Esophagus squamous epithelium (tissue), 5 donors: ENCODE results near the gene KIF5B. TPM values are rescaled to one million over a fixed set of nuclear protein-coding genes. Genes with fewer than 3 reads are reported as not detected.
"Not testable (repeated sequence)": the region's sequence is repeated elsewhere in the genome, so short reads cannot be mapped to it uniquely, and the experiment has no call there.

Experiments used
- DNase-seq: peaks from one replicate; lab custom pipeline; 2025; lab: John Stamatoyannopoulos, UW
- H3K27ac ChIP-seq, 4 donors: fragments of 200-600 bp; sonication (generic); one replicate each; pipeline ENCODE4 v1.5.1; 2016 to 2019; ENCODE audit warnings: mild to moderate bottlenecking in 1 of 4
- H3K27me3 ChIP-seq, 4 donors: fragments of 200-600 bp; sonication (generic); 1 replicate in 3 of 4; 2 replicates in 1 of 4; pipeline versions ENCODE4 v1.5.1 to v1.6.0; 2017 to 2021; ENCODE audit warnings: antibody characterized with exemption in 1 of 4
- H3K36me3 ChIP-seq, 3 donors: fragments of 200-600 bp; sonication (generic); one replicate each; pipeline ENCODE4 v1.5.1; 2016 to 2019
- H3K4me1 ChIP-seq, 3 donors: fragments of 200-600 bp; sonication (generic); one replicate each; pipeline ENCODE4 v1.5.1; 2017 to 2019
- H3K4me3 ChIP-seq, 4 donors: fragments of 200-600 bp; sonication (generic); 1 replicate in 3 of 4; 2 replicates in 1 of 4; pipeline ENCODE4 v1.5.1; 2016 to 2019; ENCODE audit warnings: mild to moderate bottlenecking in 2 of 4, moderate library complexity in 1 of 4
- H3K9me3 ChIP-seq, 3 donors: fragments of 200-600 bp; sonication (generic); one replicate each; pipeline ENCODE4 v1.5.1; 2016 to 2019
- CTCF ChIP-seq, 6 experiments: fragments of 450-650 bp in 4 of 6; fragments of 200-600 bp in 2 of 6; sonication (generic) in 2 of 6; IDR thresholded peaks; one replicate each; pipeline ENCODE4 v1.5.1; 2016 to 2019; ENCODE audit warnings: antibody characterized with exemption in 6 of 6, mild to moderate bottlenecking in 4 of 6, moderate library complexity in 4 of 6
- POLR2A ChIP-seq, 4 donors: fragments of 450-650 bp; IDR thresholded peaks; one replicate each; pipeline ENCODE4 v1.6.1; 2017; ENCODE audit warnings: antibody characterized with exemption in 4 of 4, mild to moderate bottlenecking in 4 of 4, moderate library complexity in 3 of 4
- WGBS, 2 donors: methylation state at CpG; one replicate each; pipeline ENCODE4 v1.1.5; 2018; 5-methylcytosine and 5-hydroxymethylcytosine counted together
- intact Hi-C: fragments of 100-400 bp; cut with DNase I; formaldehyde crosslinking; loops from one replicate; pipeline ENCODE4 v1.15.0; 2022
- total RNA-seq, 4 donors: library from RNA; depleted of rRNA; stranded (reverse); fragments of >200 nt; gene quantifications; one replicate each; pipeline ENCODE4 v1.1.0, GENCODE V29; 2016
- donor health status: DM: yes; HTN: yes; CAD: no.

The KIF5B gene
- total RNA-seq, 4 donors from 2014 or later: 58.3 to 104 (median 95.1) TPM

- intact Hi-C loops: no loop called here
- DNase-seq: no peak
- Histone ChIP-seq H3K4me1 (peaks cover 6 to 72% (median 25%) of the 10 kb centered on the region in 3 donors), H3K4me3 (no peak overlapping the region), H3K27ac (no peak overlapping the region), H3K9me3 (no peaks in the 10 kb centered on the region), H3K36me3 (peaks cover 0 to 61% (median 15%) of the 10 kb centered on the region in 3 donors), H3K27me3 (no peaks in the 10 kb centered on the region)
- 90 to 95% methylated on average over 3 of the region's 3 CpGs for WGBS, 2 donors
- TF ChIP-seq CTCF (IDR thresholded peaks at IDR 0.05) (no peak), POLR2A (IDR thresholded peaks at IDR 0.05) (no peak)
These were observed 10.1 kb downstream of the KIF5B start for GRCh38 chr10:32046151-32046550.

DNA sequence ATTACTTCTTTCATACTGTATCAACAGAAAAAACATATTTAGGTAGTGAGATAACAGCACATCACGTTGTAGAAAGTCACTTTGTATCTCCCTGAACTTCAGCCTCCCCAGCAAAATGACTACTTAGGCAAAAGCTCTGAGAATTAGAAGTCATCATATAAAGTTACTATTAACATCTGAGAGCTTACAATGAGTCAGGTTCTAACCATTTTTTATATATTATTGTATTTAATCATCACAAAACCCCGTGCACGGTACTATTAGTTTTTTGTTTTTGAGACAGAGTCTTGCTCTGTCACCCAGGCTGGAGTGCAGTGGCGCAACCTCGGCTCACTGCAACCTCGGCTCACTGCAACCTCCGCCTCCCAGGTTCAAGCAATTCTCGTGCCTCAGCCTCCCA, 13.5 kb downstream of the KIF5B start:
- Histone ChIP-seq H3K36me3 (peaks cover 0 to 80% (median 15%) of the 10 kb centered on the region in 3 donors), H3K4me1 (peaks cover 6 to 59% (median 13%) of the 10 kb centered on the region in 3 donors)
- WGBS, 2 donors: 58 to 70% methylated on average over 8 of the region's 8 CpGs
- H3K4me3 ChIP-seq, H3K27ac ChIP-seq, intact Hi-C loops, H3K9me3 ChIP-seq, H3K27me3 ChIP-seq, DNase-seq: not testable (repeated sequence)

DNA sequence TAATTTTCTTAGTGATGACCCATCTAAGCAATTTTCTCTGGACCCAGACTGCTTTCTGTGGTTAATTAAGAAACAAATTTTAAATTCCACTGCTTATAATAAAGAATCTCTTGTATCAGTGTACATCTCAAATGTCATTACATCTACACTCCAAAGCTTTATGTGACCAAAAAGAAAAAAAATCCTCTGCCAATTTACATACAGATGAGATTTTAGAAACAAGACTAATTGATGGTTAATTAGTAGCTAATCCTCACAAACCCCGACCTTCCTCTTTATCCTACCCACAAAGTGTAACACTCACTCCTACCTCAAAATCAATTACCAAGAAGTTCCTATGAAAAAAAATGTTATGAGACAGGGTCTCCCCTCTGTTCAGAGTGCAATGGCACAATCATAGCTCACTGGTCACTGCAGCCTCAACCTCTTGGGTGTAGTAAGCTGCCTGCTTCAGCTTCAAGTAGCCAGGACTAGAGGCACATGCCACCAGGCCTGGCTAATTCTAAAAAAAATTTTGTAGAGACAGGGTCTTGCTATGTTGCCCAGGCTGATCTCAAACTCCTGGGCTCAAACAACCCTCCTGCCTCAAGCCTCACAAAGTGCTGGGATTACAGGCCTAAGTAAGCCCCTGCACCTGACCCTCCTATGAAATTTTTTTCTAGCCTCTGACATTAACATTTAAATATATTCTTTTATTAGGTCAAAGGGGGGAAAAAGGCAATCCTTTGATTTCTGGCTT, 14.8 kb downstream of the KIF5B start:
- TF ChIP-seq POLR2A (IDR thresholded peaks at IDR 0.05): no peak
- TF ChIP-seq CTCF (IDR thresholded peaks at IDR 0.05): no peak
- Histone ChIP-seq H3K27ac (no peak overlapping the region), H3K4me3 (no peak overlapping the region), H3K9me3 (no peaks in the 10 kb centered on the region), H3K36me3 (peaks cover 0 to 80% (median 16%) of the 10 kb centered on the region in 3 donors), H3K4me1 (peaks cover 6 to 54% (median 13%) of the 10 kb centered on the region in 3 donors), H3K27me3 (no peaks in the 10 kb centered on the region)
- WGBS, 2 donors: 19 to 32% methylated on average over 1 of the region's 1 CpG
- no peak for DNase-seq
- intact Hi-C loops: no loop called here

- Histone ChIP-seq H3K27me3 (no peaks in the 10 kb centered on the region), H3K4me1 (peaks cover 6 to 54% (median 13%) of the 10 kb centered on the region in 3 donors), H3K4me3 (no peak overlapping the region), H3K36me3 (peaks cover 0 to 80% (median 21%) of the 10 kb centered on the region in 3 donors), H3K9me3 (no peaks in the 10 kb centered on the region), H3K27ac (no peak overlapping the region)
- intact Hi-C loops: no loop called here
- no peak for TF ChIP-seq CTCF (IDR thresholded peaks at IDR 0.05)
- TF ChIP-seq POLR2A (IDR thresholded peaks at IDR 0.05): no peak
- DNase-seq: no peak
- WGBS, 2 donors: 68 to 74% methylated on average over 1 of the region's 1 CpG
These were observed 16.5 kb downstream of the KIF5B start for GRCh38 chr10:32039734-32040133.

DNA sequence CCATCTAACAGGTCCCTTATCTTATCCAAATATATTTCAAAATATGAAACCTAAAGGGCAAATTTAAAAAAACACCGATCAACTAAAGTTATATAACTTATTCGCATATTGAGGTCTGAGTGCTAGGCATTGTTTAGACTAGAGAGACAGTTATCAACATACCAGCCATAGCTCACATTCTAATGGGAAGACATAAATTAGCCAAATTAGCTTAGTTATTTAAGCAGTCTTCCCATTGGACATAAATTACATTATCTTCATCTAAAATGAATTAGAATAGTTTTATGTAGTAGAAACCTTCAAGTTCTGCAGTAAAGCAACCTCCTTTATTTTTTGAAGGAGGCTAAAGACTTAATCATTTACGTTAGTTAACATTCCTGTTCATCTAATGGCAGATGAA, 17.4 kb downstream of the KIF5B start:
- H3K9me3 ChIP-seq: no peaks in the 10 kb centered on the region
- no peak overlapping the region for H3K4me3 ChIP-seq
- WGBS, 2 donors: 80 to 86% methylated on average over 3 of the region's 3 CpGs
- peaks cover 0 to 80% (median 17%) of the 10 kb centered on the region in 3 donors for H3K36me3 ChIP-seq
- peaks cover 6 to 47% (median 13%) of the 10 kb centered on the region in 3 donors for H3K4me1 ChIP-seq
- intact Hi-C loops: no loop called here
- TF ChIP-seq POLR2A (IDR thresholded peaks at IDR 0.05) (no peak), CTCF (IDR thresholded peaks at IDR 0.05) (no peak)
- no peaks in the 10 kb centered on the region for H3K27me3 ChIP-seq
- H3K27ac ChIP-seq: no peak overlapping the region
- no peak for DNase-seq
